ENCODE data around the gene ATF6B. TPM values are rescaled to one million over a fixed set of nuclear protein-coding genes. Genes with fewer than 3 reads are reported as not detected.

Gene ATF6B
- total and polyA plus RNA-seq, 2 experiments from 2014 or later, result 24.9 to 26.1 TPM

- Mint-ChIP-seq H3K27ac (no peak overlapping the region), H3K4me3 (no peak overlapping the region; the same call in 2 of the 3 replicates), H3K27me3 (ENCODE audit: insufficient read depth, low read depth, poor library complexity) (peaks cover 2% of the 10 kb centered on the region), H3K9me3 (no peaks in the 10 kb centered on the region), H3K4me1 (no peaks in the 10 kb centered on the region), H3K36me3 (ENCODE audit: low read depth) (peaks cover 56% of the 10 kb centered on the region)
- no peaks in the 10 kb centered on the region for H3K27me3 ChIP-seq (ENCODE audit: insufficient read depth)
- peak; percentile 94 for ATAC-seq
- no peak overlapping the region for H3K4me2 ChIP-seq
- no peaks in the 10 kb centered on the region for H4K20me1 ChIP-seq (replicated peaks; ENCODE audit: insufficient read depth)
- H3K4me1 ChIP-seq (ENCODE audit: insufficient read depth), result no peaks in the 10 kb centered on the region
- H3K79me2 ChIP-seq (replicated peaks; ENCODE audit: insufficient read depth), result no peaks in the 10 kb centered on the region
- peaks cover 15% of the 10 kb centered on the region for H3K36me3 ChIP-seq (ENCODE audit: insufficient read depth)
- TF ChIP-seq REST (IDR thresholded peaks at IDR 0.05; ENCODE audit: unreplicated experiment), result no peak
- no peak for TF ChIP-seq CREB1 (CRISPR knock-in tag; IDR thresholded peaks at IDR 0.05; ENCODE audit: low read depth)
- no peak for TF ChIP-seq STAT1 (IDR thresholded peaks at IDR 0.05; ENCODE audit: unreplicated experiment)
- peak; percentile 85 to 90 for TF ChIP-seq CTCF (conservative IDR thresholded peaks at IDR 0.05; ENCODE audit: low read depth in 2 of 2)
- no peak for TF ChIP-seq ETS1 (IDR thresholded peaks at IDR 0.05)
- no peak for TF ChIP-seq NANOG (IDR thresholded peaks at IDR 0.05; ENCODE audit: borderline replicate concordance)
- no peak for TF ChIP-seq POLR2AphosphoS5 (IDR thresholded peaks at IDR 0.05; ENCODE audit: low read depth)
- no peak overlapping the region; the same call in 1 of the 2 replicates for H3K27ac ChIP-seq (ENCODE audit: low read depth)
- DNase-seq (ENCODE audit: low spot score), result peak; percentile 89
- no peak overlapping the region for H3K4me3 ChIP-seq
- H3K9me2 ChIP-seq (ENCODE audit: insufficient read depth), result no peaks in the 10 kb centered on the region
- H3F3A ChIP-seq (replicated peaks; ENCODE audit: low read depth), result peaks cover 4% of the 10 kb centered on the region; the same call in 1 of the 2 replicates
- no peak overlapping the region for H2AFZ ChIP-seq
Measured at GRCh38 chr6:32118782-32119628, 9.0 kb downstream of the ATF6B start.

GRCh38 chr6:32117461-32117860 is 10.6 kb downstream of the ATF6B start:
- Histone ChIP-seq H3K27ac (ENCODE audit: low read depth) (no peak overlapping the region), H3K27me3 (ENCODE audit: insufficient read depth) (no peaks in the 10 kb centered on the region), H3K9me2 (ENCODE audit: insufficient read depth) (no peaks in the 10 kb centered on the region), H3F3A (replicated peaks; ENCODE audit: low read depth) (peaks cover 4% of the 10 kb centered on the region; the same call in 1 of the 2 replicates), H3K4me3 (no peak overlapping the region), H4K20me1 (replicated peaks; ENCODE audit: insufficient read depth) (no peaks in the 10 kb centered on the region; the same call in 1 of the 2 replicates), H2AFZ (no peak overlapping the region), H3K79me2 (replicated peaks; ENCODE audit: insufficient read depth) (no peaks in the 10 kb centered on the region), H3K4me1 (ENCODE audit: insufficient read depth) (no peaks in the 10 kb centered on the region), H3K36me3 (ENCODE audit: insufficient read depth) (peaks cover 12% of the 10 kb centered on the region), H3K4me2 (no peak overlapping the region)
- DNase-seq (ENCODE audit: low spot score) (peak; percentile 22), ATAC-seq (no peak)
- peaks cover 6% of the 10 kb centered on the region for H3K27me3 Mint-ChIP-seq (ENCODE audit: insufficient read depth, low read depth, poor library complexity)
- H3K36me3 Mint-ChIP-seq (ENCODE audit: low read depth), result peaks cover 50% of the 10 kb centered on the region
- TF ChIP-seq POLR2AphosphoS5 (IDR thresholded peaks at IDR 0.05; ENCODE audit: low read depth) (no peak), CTCF (conservative IDR thresholded peaks at IDR 0.05; ENCODE audit: low read depth in 2 of 2) (peak in 1 of 2 experiments; percentile 18; a peak in 1 of 4 replicates), STAT1 (IDR thresholded peaks at IDR 0.05; ENCODE audit: unreplicated experiment) (no peak), ZNF331 (CRISPR knock-in tag; IDR thresholded peaks at IDR 0.05; ENCODE audit: low read depth) (no peak)
- H3K9me3 Mint-ChIP-seq, result no peaks in the 10 kb centered on the region
- H3K27ac Mint-ChIP-seq, result no peak overlapping the region
- H3K4me3 Mint-ChIP-seq, result no peak overlapping the region
- H3K4me1 Mint-ChIP-seq, result peaks cover 2% of the 10 kb centered on the region; the same call in 1 of the 3 replicates

All from GM23338 (cell line).